GM23338 (cell line): ENCODE measurements around the gene ZNF649. TPM values are rescaled to one million over a fixed set of nuclear protein-coding genes. Genes with fewer than 3 reads are reported as not detected.

Experiments used
- ATAC-seq: fragments of 200-7000 bp; cut with Tn5 transposase; 3 replicates; pipeline ENCODE4 v1.9.1; 2020
- DNase-seq: peaks from one replicate; pipeline ENCODE4 v3.0.0-alpha.2; 2015; ENCODE audit warnings: low spot score
- H2AFZ ChIP-seq: fragments of 200-600 bp; sonication (generic); 2 replicates; pipeline ENCODE4 v1.8.0; 2016; ENCODE audit warnings: antibody characterized with exemption, mild to moderate bottlenecking, moderate library complexity
- H3F3A ChIP-seq: fragments of 200-600 bp; sonication (generic); replicated peaks from 2 replicates; pipeline ENCODE4 v1.8.0; 2017; ENCODE audit warnings: antibody characterized with exemption, mixed run types, low read depth
- H3K27ac ChIP-seq: fragments of 200-600 bp; sonication (generic); 2 replicates; pipeline ENCODE4 v1.6.1; 2016; ENCODE audit warnings: low read depth
- H3K27me3 ChIP-seq: fragments of 200-600 bp; sonication (generic); 2 replicates; pipeline ENCODE4 v1.8.0; 2016; ENCODE audit warnings: mild to moderate bottlenecking, mixed run types, moderate library complexity; ENCODE audit not compliant: insufficient read depth
- H3K36me3 ChIP-seq: fragments of 200-600 bp; sonication (generic); 2 replicates; pipeline ENCODE4 v1.8.0; 2016; ENCODE audit warnings: mild to moderate bottlenecking; ENCODE audit not compliant: insufficient read depth
- H3K4me1 ChIP-seq: fragments of 200-600 bp; sonication (generic); 2 replicates; pipeline ENCODE4 v1.8.0; 2016; ENCODE audit warnings: mild to moderate bottlenecking, moderate library complexity; ENCODE audit not compliant: insufficient read depth
- H3K4me2 ChIP-seq: fragments of 200-600 bp; sonication (generic); 2 replicates; pipeline ENCODE4 v1.7.1; 2017; ENCODE audit warnings: mixed run types
- H3K4me3 ChIP-seq: fragments of 200-600 bp; sonication (generic); 2 replicates; pipeline ENCODE4 v1.6.1; 2016; ENCODE audit warnings: mixed run types
- H3K79me2 ChIP-seq: fragments of 200-600 bp; sonication (generic); replicated peaks from 2 replicates; pipeline ENCODE4 v1.8.0; 2017; ENCODE audit warnings: mild to moderate bottlenecking; ENCODE audit not compliant: insufficient read depth
- H3K9me2 ChIP-seq: fragments of 200-600 bp; sonication (generic); 2 replicates; pipeline ENCODE4 v1.8.0; 2017; ENCODE audit not compliant: insufficient read depth
- H4K20me1 ChIP-seq: fragments of 200-600 bp; sonication (generic); replicated peaks from 2 replicates; pipeline ENCODE4 v1.8.0; 2017; ENCODE audit warnings: mild to moderate bottlenecking; ENCODE audit not compliant: insufficient read depth
- H3K27ac Mint-ChIP-seq: 2 replicates; pipeline ENCODE4 v1.8.0; 2020; ENCODE audit warnings: inconsistent platforms, mild to moderate bottlenecking, moderate library complexity, mixed read lengths
- H3K27me3 Mint-ChIP-seq: 3 replicates; pipeline ENCODE4 v1.8.0; 2022; ENCODE audit warnings: low read depth, mild to moderate bottlenecking, moderate library complexity, mixed read lengths, inconsistent platforms; ENCODE audit not compliant: insufficient read depth, poor library complexity
- H3K36me3 Mint-ChIP-seq: 3 replicates; pipeline ENCODE4 v1.8.0; 2021; ENCODE audit warnings: low read depth, mild to moderate bottlenecking, inconsistent platforms, moderate library complexity, mixed read lengths
- H3K4me1 Mint-ChIP-seq: 3 replicates; pipeline ENCODE4 v1.8.0; 2020; ENCODE audit warnings: mild to moderate bottlenecking, inconsistent platforms, mixed read lengths
- H3K4me3 Mint-ChIP-seq: 3 replicates; pipeline ENCODE4 v1.8.0; 2021; ENCODE audit warnings: moderate library complexity, mild to moderate bottlenecking, inconsistent platforms, mixed read lengths
- H3K9me3 Mint-ChIP-seq: 3 replicates; pipeline ENCODE4 v1.8.0; 2020; ENCODE audit warnings: moderate library complexity, mild to moderate bottlenecking, inconsistent platforms, mixed read lengths
- CREB1 ChIP-seq: fragments of 250-450 bp; sonication (Bioruptor Pico); IDR thresholded peaks from 2 replicates; pipeline ENCODE4 v1.5.0; 2020; ENCODE audit warnings: low read depth, mild to moderate bottlenecking, moderate library complexity
- EZH2 ChIP-seq: fragments of 200-600 bp; sonication (generic); IDR thresholded peaks from one replicate; pipeline ENCODE4 v1.8.0; 2017; ENCODE audit warnings: antibody characterized with exemption, mild to moderate bottlenecking, low read depth; ENCODE audit not compliant: unreplicated experiment
- EZH2phosphoT487 ChIP-seq: fragments of 200-600 bp; sonication (generic); IDR thresholded peaks from one replicate; pipeline ENCODE4 v1.8.1; 2018; ENCODE audit warnings: antibody characterized with exemption; ENCODE audit not compliant: unreplicated experiment
- JUNB ChIP-seq: IDR thresholded peaks from one replicate; pipeline ENCODE4 v1.6.1; 2016; ENCODE audit warnings: antibody characterized with exemption; ENCODE audit not compliant: unreplicated experiment
- NANOG ChIP-seq: IDR thresholded peaks from 2 replicates; pipeline ENCODE4 v1.6.1; 2016; ENCODE audit warnings: antibody characterized with exemption, borderline replicate concordance
- POLR2AphosphoS5 ChIP-seq: IDR thresholded peaks from 2 replicates; pipeline ENCODE4 v1.6.1; 2016; ENCODE audit warnings: antibody characterized with exemption, low read depth
- REST ChIP-seq: IDR thresholded peaks from one replicate; pipeline ENCODE4 v1.6.1; 2018; ENCODE audit warnings: antibody characterized with exemption; ENCODE audit not compliant: unreplicated experiment
- STAT1 ChIP-seq: IDR thresholded peaks from one replicate; pipeline ENCODE4 v1.6.1; 2016; ENCODE audit warnings: antibody characterized with exemption; ENCODE audit not compliant: unreplicated experiment
- ZNF114 ChIP-seq: fragments of 250-450 bp; sonication (Bioruptor Pico); IDR thresholded peaks from 2 replicates; pipeline ENCODE4 v1.5.0; 2020; ENCODE audit warnings: mild to moderate bottlenecking, moderate library complexity
- ZNF331 ChIP-seq: fragments of 250-450 bp; sonication (Bioruptor Pico); IDR thresholded peaks from 2 replicates; pipeline ENCODE4 v1.5.0; 2020; ENCODE audit warnings: low read depth, mild to moderate bottlenecking, moderate library complexity
- polyA plus RNA-seq: library from polyadenylated mRNA; unstranded; fragments of >200 nt; fragmentation: Nextera tagmentation; extraction: Ambion mirVana; gene quantifications from 2 replicates; pipeline ENCODE4 v1.2.1, GENCODE V29; 2016
- total RNA-seq: library from RNA; depleted of rRNA; stranded (reverse); fragments of >200 nt; shearing (Covaris generic); gene quantifications from 2 replicates; pipeline ENCODE4 v1.2.3, GENCODE V29; 2014
- TF ChIP-seq, protein P1 (sequence below): fragments of 250-450 bp; sonication (Bioruptor Pico); IDR thresholded peaks from 2 replicates; pipeline ENCODE4 v1.5.0; 2020; ENCODE audit warnings: mild to moderate bottlenecking, moderate library complexity
- TF ChIP-seq, protein P2 (sequence below), 2 experiments: fragments of 200-600 bp in 1 of 2; sonication (generic) in 1 of 2; conservative IDR thresholded peaks; 2 replicates each; pipeline versions ENCODE4 v1.5.1 to v1.6.1; 2016 to 2017; ENCODE audit warnings: antibody characterized with exemption in 2 of 2, low read depth in 2 of 2, mild to moderate bottlenecking in 2 of 2, moderate library complexity in 1 of 2
- TF ChIP-seq, protein P3 (sequence below): IDR thresholded peaks from 2 replicates; pipeline ENCODE4 v1.6.1; 2016; ENCODE audit warnings: antibody characterized with exemption

Gene ZNF649
- total and polyA plus RNA-seq, 2 experiments from 2014 or later, result 40.6 to 68.9 TPM

DNA sequence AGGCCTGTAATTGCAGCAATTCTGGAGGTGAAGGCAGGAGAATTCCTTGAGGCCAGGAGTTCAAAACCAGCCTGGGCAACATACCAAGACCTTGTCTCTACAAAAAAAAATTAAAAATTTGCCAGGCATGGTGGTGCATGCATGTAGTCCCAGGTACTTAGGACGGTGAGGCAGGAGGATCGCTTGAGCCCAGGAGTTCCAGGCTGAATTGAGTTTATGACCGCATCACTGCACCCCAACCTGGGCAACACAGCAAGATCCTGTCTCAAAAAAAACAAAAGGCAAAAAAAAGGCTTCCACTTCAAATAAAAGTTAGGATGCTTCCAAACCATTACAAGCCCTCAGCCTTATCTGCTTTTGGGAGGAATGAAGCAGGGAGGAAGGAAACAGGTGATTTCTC, 22.3 kb downstream of the ZNF649 start:
- Mint-ChIP-seq H3K4me3 (no peak overlapping the region), H3K4me1 (peaks cover 7% of the 10 kb centered on the region; the same call in 1 of the 3 replicates), H3K27me3 (peaks cover 4% of the 10 kb centered on the region), H3K27ac (no peak overlapping the region), H3K9me3 (peaks cover 50% of the 10 kb centered on the region), H3K36me3 (peaks cover 93% of the 10 kb centered on the region)
- Histone ChIP-seq H3K4me3 (no peak overlapping the region), H3K79me2 (peaks cover 47% of the 10 kb centered on the region), H4K20me1 (no peaks in the 10 kb centered on the region), H3K4me1 (peaks cover 8% of the 10 kb centered on the region; the same call in 1 of the 2 replicates), H2AFZ (no peak overlapping the region), H3K27ac (no peak overlapping the region), H3K9me2 (0 out of 2 replicates have a peak, but pooled peaks cover 3% of the 10 kb centered on the region), H3K27me3 (no peaks in the 10 kb centered on the region), H3F3A (no peaks in the 10 kb centered on the region), H3K36me3 (peaks cover 20% of the 10 kb centered on the region), H3K4me2 (no peak overlapping the region)
- DNase-seq (no peak), ATAC-seq (no peak)
- TF ChIP-seq EZH2 (no peak), CREB1 (no peak), ZNF114 (no peak), REST (no peak), EZH2phosphoT487 (no peak), STAT1 (no peak), JUNB (no peak), NANOG (no peak), ZNF331 (CRISPR knock-in tag) (no peak), POLR2AphosphoS5 (no peak)
- TF ChIP-seq, protein P1, sequence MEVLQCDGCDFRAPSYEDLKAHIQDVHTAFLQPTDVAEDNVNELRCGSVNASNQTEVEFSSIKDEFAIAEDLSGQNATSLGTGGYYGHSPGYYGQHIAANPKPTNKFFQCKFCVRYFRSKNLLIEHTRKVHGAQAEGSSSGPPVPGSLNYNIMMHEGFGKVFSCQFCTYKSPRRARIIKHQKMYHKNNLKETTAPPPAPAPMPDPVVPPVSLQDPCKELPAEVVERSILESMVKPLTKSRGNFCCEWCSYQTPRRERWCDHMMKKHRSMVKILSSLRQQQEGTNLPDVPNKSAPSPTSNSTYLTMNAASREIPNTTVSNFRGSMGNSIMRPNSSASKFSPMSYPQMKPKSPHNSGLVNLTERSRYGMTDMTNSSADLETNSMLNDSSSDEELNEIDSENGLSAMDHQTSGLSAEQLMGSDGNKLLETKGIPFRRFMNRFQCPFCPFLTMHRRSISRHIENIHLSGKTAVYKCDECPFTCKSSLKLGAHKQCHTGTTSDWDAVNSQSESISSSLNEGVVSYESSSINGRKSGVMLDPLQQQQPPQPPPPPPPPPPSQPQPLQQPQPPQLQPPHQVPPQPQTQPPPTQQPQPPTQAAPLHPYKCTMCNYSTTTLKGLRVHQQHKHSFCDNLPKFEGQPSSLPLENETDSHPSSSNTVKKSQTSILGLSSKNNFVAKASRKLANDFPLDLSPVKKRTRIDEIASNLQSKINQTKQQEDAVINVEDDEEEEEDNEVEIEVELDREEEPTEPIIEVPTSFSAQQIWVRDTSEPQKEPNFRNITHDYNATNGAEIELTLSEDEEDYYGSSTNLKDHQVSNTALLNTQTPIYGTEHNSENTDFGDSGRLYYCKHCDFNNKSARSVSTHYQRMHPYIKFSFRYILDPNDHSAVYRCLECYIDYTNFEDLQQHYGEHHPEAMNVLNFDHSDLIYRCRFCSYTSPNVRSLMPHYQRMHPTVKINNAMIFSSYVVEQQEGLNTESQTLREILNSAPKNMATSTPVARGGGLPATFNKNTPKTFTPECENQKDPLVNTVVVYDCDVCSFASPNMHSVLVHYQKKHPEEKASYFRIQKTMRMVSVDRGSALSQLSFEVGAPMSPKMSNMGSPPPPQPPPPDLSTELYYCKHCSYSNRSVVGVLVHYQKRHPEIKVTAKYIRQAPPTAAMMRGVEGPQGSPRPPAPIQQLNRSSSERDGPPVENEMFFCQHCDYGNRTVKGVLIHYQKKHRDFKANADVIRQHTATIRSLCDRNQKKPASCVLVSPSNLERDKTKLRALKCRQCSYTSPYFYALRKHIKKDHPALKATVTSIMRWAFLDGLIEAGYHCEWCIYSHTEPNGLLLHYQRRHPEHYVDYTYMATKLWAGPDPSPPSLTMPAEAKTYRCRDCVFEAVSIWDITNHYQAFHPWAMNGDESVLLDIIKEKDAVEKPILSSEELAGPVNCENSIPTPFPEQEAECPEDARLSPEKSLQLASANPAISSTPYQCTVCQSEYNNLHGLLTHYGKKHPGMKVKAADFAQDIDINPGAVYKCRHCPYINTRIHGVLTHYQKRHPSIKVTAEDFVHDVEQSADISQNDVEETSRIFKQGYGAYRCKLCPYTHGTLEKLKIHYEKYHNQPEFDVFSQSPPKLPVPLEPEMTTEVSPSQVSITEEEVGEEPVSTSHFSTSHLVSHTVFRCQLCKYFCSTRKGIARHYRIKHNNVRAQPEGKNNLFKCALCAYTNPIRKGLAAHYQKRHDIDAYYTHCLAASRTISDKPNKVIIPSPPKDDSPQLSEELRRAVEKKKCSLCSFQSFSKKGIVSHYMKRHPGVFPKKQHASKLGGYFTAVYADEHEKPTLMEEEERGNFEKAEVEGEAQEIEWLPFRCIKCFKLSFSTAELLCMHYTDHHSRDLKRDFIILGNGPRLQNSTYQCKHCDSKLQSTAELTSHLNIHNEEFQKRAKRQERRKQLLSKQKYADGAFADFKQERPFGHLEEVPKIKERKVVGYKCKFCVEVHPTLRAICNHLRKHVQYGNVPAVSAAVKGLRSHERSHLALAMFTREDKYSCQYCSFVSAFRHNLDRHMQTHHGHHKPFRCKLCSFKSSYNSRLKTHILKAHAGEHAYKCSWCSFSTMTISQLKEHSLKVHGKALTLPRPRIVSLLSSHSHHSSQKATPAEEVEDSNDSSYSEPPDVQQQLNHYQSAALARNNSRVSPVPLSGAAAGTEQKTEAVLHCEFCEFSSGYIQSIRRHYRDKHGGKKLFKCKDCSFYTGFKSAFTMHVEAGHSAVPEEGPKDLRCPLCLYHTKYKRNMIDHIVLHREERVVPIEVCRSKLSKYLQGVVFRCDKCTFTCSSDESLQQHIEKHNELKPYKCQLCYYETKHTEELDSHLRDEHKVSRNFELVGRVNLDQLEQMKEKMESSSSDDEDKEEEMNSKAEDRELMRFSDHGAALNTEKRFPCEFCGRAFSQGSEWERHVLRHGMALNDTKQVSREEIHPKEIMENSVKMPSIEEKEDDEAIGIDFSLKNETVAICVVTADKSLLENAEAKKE, result no peak
- TF ChIP-seq, protein P2, sequence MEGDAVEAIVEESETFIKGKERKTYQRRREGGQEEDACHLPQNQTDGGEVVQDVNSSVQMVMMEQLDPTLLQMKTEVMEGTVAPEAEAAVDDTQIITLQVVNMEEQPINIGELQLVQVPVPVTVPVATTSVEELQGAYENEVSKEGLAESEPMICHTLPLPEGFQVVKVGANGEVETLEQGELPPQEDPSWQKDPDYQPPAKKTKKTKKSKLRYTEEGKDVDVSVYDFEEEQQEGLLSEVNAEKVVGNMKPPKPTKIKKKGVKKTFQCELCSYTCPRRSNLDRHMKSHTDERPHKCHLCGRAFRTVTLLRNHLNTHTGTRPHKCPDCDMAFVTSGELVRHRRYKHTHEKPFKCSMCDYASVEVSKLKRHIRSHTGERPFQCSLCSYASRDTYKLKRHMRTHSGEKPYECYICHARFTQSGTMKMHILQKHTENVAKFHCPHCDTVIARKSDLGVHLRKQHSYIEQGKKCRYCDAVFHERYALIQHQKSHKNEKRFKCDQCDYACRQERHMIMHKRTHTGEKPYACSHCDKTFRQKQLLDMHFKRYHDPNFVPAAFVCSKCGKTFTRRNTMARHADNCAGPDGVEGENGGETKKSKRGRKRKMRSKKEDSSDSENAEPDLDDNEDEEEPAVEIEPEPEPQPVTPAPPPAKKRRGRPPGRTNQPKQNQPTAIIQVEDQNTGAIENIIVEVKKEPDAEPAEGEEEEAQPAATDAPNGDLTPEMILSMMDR (conservative IDR thresholded peaks at IDR 0.05; ENCODE audit: low read depth in 2 of 2), result no peak
- TF ChIP-seq, protein P3, sequence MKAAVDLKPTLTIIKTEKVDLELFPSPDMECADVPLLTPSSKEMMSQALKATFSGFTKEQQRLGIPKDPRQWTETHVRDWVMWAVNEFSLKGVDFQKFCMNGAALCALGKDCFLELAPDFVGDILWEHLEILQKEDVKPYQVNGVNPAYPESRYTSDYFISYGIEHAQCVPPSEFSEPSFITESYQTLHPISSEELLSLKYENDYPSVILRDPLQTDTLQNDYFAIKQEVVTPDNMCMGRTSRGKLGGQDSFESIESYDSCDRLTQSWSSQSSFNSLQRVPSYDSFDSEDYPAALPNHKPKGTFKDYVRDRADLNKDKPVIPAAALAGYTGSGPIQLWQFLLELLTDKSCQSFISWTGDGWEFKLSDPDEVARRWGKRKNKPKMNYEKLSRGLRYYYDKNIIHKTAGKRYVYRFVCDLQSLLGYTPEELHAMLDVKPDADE, result no peak
